ENCODE data around the gene BRWD1.

Gene BRWD1

DNA sequence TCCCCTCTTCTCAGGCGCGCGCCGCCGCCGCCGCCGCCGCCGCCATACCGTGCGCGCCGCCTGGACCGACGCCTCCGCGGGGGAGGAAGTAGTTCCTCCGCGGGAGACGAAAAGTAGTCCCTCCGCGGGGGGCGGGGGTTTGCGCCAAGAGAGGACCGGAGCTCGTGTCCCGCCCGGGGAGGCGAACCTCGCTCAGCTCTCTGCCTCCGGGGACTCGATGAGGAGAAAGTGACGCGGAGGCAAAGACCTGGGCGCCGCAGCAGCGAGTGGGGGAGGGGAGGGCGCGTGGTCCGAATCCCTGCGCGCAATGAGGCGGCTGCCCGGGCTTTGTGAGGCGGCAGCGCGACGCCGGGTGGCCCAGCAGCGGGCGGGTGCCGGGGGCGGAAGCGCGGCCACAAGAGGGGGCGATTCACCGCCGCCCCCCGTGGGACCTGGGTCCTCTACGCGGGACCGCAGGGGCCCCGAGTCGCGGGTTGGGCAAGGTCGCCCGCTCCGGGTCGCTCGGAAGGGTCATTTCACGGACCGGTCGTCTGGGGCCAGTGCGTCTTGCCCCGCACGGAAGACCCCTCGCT is at the start of gene BRWD1:
TSS of gene BRWD1 (minus strand) at position 62 of the 572 bp plus-strand sequence. CDS start 141 bp downstream, outside the sequence.
- DNase-seq, result peak; percentile 79

DNA sequence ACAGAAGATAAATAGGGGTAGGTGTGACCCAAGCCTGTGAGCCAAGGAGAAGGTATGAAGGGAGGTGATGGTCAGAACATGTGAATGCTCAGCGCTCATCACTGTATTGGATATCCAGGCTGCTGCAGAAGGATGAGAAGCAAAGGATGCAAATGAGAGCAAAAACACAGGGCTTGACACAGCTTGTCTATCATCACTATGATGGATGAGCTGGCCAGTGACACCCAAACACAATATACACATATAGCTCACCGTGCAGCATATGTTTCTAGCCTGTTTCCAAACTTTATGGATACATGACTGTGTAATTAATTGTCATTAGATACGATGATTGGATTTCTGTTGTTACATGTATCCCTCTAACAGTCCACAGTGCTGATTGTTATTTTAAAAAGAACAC is 49.3 kb upstream of the BRWD1 start:
- DNase-seq, result no peak

- DNase-seq, result no peak
Observed at GRCh38 chr21:39359382-39359781, 46.0 kb upstream of the BRWD1 start.

DNA sequence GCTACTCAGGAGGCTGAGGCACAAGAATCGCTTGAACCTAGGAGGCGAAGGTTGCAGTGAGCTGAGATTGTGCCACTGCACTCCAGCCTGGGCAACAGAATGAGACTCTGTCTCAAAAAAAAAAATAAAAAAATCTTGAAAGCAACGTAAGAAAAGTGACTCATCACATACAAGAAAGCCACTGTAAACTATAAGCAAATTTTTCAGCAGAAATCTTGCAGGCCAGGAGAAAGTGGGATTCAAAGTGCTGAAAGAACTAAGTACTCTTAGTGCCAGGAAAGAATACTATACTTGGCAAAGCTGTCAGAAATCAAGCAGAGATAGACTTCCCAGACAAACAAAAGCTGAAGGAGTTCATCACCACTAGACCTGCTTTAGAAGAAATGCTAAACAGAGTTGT is 39.9 kb upstream of the BRWD1 start:
- no peak for DNase-seq

GRCh38 chr21:39350094-39351005 is 36.9 kb upstream of the BRWD1 start:
- no peak for DNase-seq

DNA sequence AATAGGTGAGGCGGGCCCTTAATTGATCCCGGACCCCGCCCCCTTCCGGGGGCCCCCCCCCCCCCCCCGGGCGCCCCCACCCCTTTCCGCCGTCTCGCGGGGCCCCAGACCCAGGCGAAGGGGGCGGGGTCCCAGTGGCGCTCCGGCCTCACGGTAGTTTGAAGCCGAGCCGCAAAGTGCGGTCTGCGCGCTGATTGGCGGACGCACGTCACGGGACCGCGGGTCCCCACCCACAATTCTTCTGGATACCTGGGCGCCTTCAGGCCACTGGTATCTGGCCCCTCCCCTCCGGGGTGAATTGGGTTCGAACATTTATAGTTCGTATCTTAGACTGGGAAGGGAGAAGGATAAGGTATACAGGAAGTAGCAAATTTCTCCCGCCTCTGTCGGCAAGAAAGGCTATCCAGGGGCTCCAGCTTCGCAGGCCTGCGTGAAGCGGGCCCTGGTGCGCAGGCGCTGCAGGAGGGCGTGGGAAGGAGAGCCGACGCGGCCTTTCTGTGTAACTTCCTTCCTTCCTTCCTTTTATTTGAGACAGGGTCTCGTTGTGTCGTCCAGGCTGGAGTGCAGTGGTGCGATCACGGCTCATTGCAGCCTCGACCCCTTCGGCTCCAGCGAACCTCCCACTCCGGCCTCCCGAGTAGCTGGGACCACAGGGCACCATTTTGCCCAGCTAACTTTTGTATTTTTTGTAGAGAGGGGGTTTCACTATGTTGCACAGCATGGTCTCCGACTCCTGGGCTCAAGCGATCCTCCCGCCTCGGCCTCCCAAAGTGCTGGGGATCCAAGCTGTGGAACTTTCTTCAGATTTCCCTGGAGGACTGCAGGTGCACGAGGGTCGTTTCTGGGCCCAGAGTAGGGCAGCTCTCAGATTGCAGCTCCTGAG is 36.0 kb upstream of the BRWD1 start:
- DNase-seq, result peak; percentile 94

GRCh38 chr21:39348355-39349210 is 35.2 kb upstream of the BRWD1 start, which contains the start of gene HMGN1:
HMGN1 (minus strand) TSS chr21:39349088; CDS start chr21:39348917, 171 bp downstream.
- peak; percentile 87 for DNase-seq

GRCh38 chr21:39348040-39348354 is 34.6 kb upstream of the BRWD1 start:
- no peak for DNase-seq

DNA sequence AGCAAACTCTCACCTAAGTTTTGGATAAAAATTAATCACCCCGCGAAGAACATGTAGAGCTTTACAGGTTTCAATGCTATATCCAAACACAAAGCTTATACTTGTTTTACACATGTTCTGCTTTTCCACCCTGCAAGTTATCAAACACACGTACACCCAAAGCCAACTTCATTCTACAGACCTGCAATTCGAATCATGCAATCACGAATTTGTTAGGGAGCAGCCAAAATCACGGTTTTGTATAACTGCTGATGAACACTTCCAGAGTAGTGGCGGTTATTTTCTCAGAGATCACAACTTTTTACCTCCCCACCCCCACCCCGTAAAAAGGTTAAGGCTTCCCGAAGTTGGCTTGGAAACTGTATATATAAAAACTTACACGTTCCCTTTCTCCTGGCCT is 34.1 kb upstream of the BRWD1 start:
- no peak for DNase-seq

DNA sequence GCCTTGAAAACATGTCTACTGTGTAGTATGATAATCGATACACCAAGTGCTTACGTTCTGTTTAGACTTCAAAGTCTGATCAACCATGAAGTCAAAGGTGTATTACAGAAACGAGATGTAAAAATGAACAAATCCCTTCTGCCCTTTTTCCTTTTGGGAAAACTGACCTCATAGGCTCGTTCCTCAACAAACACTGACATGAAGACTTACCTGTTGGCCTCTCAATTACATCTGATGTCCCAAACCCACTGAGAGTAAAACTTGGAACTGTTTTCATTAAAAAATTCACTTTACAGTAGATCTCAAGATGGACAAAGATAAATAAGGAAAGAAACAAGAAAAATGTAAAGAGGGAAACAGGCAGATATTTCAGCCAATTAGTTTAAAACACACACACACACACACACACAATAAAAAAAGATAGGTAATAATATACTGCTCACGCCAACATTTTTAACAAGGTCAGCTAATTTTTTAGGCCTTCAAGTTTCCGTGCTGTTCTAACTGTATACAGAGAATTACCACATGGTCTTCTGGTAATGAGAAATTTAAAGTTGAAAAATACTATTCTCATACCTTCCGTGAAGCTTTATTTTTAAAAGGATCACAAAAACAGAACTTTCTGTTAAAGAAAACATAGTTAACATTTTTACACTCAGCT is 33.4 kb upstream of the BRWD1 start:
- DNase-seq, result no peak

GRCh38 chr21:39346206-39346605 is 32.8 kb upstream of the BRWD1 start:
- no peak for DNase-seq

GRCh38 chr21:39345440-39345839 is 32.0 kb upstream of the BRWD1 start:
- DNase-seq, result no peak

- no peak for DNase-seq
Observed at GRCh38 chr21:39344848-39345247, 31.4 kb upstream of the BRWD1 start.

GRCh38 chr21:39341249-39341923 is 28.0 kb upstream of the BRWD1 start:
- DNase-seq, result no peak

- DNase-seq, result no peak
Observed at GRCh38 chr21:39340687-39341086, 27.3 kb upstream of the BRWD1 start.

GRCh38 chr21:39339231-39339630 is 25.8 kb upstream of the BRWD1 start:
- DNase-seq, result no peak

DNA sequence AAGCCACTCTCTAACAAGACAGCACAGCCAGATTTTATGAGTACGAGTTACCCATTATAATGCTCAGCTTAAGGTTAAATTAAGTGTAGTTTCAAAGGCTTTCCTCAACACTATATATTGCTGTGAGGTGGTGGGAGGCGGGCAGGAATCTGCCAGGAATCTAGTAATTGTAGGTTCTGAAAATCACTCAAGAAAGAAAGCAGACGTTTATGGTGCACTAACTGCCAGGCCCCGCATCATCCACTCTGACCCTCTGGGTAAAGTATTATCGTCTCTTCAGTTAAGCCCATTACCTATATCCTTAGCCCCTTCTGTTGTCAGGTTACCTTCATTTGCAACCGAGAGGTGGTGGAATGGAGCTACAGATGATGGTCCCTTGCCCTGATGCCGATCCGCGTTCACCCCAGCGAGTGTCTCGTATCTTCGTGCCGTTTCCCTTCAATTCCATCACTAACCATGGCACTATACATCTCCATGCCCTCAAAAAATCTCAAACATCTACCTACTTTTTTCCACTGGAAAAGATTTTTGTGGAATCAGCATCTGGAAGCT is 23.1 kb upstream of the BRWD1 start:
- DNase-seq, result no peak

DNA sequence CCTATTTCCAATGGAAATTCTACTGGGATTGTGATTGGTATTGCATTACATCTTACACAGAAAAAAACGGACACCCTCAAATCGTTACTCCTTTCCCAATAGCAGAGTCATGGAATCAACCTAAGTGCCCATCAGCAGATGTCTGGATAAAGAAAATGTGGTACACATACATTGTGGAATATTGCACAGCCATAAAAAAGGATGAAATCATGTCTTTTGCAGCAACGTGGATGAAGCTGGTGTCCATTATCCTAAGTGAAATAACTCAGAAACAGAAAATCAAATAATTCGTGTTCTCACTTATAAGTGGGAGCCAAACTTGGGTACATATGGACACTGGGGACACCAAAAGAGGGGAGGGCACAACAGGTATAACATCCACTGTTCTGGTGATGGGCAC is 21.2 kb upstream of the BRWD1 start:
- DNase-seq, result no peak

DNA sequence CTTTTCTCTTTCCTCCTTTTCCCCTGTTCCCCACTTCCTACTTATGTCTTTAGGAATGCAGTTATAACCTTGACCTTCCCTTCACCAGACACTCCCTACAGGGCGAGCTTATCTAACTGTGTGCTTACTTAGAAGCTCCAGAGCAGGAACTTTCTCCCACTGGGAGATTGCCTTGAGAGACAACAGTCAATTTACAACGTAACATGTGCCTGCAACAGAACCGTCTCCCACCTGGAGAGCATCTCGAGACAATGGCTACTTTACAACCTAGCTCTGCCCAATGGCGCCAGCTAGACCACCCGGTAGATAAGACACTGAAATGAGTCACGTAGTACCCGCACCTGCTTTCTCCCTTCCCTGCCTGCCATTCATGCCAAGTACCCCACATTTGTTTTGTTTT is 18.7 kb upstream of the BRWD1 start:
- DNase-seq, result no peak

GRCh38 chr21:39330001-39330400 is 16.6 kb upstream of the BRWD1 start:
- no peak for DNase-seq

DNA sequence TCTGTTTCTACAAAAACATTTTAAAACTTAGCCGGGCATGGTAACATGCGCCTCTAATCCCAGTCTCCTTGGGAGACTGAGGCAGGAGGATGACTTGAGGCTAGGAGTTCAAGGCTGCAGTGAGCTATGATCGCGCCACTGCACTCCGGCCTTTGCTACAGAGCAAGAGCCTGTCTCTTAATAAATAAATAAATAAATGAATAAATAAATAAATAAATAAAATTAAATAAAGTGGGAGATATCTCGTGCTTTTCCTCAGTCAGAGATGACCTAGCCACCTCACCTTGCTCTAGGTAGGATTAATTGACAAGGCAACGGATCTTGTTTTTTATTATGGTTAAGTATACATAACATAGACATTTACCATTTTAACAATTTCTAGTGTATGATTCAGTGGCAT is 14.3 kb upstream of the BRWD1 start:
- DNase-seq, result no peak
